Central memory CD4-positive, alpha-beta T cell (primary cell): Measurements from ENCODE around the gene SS18L1.

Experiments used
- DNase-seq: peaks from one replicate; pipeline ENCODE4 v3.0.0; 2022

The SS18L1 gene

GRCh38 chr20:62215991-62216635, 72.5 kb downstream of the SS18L1 start:
- DNase-seq = no peak

DNA sequence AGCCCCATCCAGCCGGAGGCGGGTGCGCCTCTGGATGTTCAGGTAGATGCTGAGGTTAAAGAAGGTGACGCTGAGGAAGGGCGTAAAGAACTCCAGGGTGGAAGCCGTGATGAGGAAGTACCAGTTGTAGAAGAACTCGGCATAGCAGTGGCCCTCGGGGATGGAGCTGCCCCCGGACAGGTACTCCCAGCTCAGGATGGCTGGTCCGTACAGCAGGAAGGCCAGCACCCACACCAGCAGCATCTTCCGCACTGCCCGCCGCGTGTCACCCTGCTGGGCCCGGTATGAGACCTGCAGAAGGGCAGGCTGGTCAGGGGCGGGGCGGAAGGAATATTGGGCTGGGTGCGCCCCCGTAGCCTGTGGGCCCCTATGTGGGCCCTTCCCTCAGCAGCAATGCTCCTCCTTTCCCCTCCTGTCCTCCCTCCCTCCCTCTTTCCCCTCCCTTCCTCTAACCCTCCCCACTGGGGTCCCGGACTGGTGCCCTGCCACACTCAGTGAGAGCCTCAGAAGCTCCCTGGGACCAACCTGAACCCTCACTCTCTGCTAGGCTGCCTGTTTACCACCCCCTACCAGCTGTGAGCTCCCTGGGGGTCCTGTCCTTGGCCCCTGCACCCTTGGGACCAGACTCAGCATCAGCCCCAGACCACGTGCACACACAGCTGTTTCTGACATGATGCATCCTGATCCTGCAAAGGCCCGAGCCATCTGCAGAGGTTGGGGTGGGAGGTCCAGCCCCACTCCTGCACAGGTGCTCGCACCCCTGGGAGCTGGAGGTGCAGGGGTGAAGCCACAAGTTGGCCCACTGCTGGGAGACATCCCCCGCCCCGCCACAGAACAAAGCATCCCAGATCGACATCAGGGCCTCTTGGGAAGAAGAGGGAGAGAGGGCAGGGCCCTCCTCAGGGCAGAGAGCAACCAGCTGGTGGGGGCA, 73.3 kb downstream of the SS18L1 start:
- no peak for DNase-seq

- no peak for DNase-seq
These were observed 74.6 kb downstream of the SS18L1 start for GRCh38 chr20:62217913-62218773.

DNA sequence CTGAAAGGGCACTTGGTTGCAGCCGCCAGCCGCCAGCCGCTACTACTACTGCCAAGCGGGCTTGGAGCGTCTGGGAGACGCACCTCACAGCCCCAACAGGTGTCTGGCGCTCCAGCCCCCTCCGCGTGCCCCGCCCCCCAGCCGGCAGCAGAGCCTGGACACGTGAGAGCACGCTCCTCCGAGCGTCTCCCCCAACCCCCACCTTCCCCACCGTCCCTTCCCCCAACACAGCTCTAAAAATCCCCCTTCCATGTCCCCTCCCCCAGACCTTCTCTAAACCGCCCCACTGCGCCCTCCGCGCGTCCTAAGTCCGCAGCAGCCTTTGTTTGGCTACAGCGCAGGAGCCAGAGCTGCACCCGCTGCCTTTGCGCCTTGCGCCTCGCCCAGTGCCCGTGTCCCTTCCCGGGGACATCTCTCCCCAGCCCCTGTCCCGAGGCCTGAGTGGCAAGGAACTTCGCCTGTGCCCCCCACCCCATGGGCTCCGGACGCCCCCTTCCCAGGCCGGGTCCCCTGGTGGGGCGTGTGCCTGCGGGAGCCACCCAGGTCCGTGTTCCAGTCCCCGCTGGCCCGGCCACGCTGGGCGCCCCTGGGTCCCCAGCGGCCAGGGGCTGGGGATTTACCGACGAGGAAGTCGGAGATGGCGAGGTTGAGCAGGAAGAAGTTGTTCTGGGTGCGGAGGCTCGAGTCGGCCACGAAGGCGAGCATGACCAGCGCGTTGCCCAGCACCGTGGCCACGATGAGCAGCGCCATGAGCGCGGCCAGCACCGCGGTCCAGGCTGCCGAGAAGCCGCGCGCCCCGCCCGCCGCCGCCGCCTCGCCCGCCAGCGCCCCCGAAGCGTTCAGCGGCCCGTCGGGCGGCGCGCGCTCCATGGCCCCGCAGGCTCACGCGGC, 75.8 kb downstream of the SS18L1 start:
- DNase-seq = no peak

DNA sequence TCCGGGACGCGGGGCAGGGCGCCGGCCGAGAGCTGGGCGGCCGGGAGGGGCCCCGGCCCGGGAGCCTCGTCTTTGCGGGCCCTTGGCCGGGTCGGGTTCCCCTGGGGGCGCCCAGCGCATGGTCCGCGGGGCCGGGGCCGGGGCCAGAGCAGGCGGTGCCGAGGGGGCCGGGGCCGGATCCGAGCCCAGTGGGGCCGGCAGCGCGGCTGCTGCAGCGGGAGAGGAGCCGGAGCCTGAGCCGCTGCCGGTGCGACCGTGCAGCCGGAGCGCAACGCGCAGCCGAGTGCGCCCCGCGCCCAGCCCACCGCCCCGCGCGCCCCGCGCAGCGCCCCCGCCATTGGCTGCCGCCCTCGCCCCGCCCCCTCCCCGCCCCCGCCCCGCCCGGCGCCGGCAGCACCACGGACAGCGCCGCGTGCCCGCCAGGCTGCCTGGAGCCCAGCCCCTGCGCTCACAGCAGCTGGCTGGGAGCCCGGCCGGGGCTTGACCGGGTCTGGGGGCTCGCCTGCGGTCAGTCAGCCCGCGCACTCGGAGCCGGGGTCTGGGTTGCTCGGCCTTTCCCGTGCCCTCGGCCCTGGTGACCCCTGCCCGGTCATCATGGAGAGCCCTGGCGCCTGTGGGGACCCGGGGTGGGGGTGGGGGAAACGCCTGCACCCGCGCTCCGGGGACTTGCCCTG, 76.6 kb downstream of the SS18L1 start, which contains the start of gene HRH3:
Gene HRH3, minus strand, starts transcription at position 287 of the 674 bp plus-strand sequence. CDS start 308 bp downstream, outside the sequence.
- DNase-seq = peak; percentile 31

GRCh38 chr20:62220666-62221568, 77.3 kb downstream of the SS18L1 start:
- no peak for DNase-seq

DNA sequence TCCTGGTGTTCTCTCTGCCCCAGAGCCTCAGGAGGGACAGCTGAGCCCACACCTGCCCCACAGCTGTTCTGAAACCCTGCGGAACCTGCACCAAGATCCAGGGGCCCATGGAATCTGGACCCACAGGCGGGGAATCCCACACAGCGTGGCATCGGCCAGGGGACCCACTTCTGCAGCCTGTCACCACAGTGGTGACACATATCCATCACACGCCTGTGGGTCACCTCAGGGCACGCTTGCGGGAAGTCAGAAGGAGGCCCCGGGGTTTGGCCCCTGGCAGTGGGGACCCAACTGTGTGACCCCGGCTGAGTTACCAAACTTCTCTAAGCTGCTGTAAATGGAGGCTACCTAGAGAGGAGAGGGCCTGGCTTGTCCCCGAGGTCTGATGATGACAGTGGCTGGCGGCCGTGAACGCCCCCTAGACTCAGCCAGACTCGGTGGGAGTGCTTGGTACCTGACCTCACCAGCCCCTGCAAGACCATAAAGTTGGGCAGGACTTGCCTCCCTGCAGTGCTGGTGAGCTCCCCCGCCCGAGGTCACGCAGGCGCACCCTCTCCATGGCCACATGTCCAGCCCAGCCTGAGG, 78.8 kb downstream of the SS18L1 start:
- DNase-seq = no peak

DNA sequence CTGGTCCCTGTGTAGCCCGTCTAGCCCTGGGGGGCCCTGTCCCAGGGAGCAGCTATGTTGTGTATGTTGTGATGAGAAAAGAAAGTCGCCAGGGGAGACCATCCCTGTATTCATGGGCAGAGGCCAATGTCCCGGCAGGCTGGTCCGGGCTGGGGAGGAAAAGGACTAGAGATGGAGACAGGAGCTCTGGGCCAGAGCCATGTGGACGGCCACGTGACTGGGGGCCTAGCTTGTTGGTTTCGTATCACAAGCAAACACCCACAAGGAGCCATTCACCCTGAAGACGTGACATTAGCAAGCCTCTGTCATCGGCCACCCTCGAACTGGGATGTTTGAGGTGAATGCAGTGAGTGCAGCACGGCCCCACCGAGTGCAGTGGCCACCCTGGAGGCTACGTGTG, 79.4 kb downstream of the SS18L1 start:
- DNase-seq = no peak

GRCh38 chr20:62223571-62223970, 80.0 kb downstream of the SS18L1 start:
- no peak for DNase-seq

DNA sequence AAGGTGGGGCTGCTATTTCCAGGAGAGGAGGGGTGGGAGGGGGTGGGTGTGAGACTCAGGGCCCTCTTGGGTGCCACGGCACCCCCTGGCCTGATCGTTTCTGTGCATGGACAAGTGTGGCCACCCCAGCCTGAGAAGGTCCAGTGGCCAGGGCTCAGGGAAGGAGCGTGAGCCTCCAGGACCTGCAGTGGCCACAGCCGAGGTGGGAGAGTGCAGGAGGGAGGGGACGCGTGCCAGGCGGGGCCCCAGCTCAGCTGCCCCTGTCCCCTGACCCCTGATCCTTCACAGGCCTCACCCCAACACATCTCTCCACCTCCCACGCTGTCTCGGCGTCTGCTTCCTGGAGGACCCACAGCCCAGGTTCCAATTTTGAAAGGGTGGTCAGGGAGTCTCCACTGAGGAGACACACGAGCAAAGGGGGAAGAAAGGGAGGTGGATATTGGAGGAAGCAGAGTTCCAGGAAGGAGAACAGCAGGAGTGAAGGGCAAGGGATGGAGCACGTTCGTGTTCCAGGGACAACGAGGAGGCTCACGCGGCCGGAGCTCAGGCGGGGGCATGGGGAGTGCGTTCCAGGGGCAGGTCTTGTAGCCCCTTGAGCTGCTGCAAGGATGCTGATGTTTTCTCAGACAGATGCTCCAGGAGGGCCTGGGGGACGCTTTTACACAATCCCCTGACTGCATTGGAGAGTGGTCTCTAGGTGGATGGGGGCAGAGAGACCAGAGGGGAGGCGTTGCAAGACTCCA, 80.7 kb downstream of the SS18L1 start:
- no peak for DNase-seq

DNA sequence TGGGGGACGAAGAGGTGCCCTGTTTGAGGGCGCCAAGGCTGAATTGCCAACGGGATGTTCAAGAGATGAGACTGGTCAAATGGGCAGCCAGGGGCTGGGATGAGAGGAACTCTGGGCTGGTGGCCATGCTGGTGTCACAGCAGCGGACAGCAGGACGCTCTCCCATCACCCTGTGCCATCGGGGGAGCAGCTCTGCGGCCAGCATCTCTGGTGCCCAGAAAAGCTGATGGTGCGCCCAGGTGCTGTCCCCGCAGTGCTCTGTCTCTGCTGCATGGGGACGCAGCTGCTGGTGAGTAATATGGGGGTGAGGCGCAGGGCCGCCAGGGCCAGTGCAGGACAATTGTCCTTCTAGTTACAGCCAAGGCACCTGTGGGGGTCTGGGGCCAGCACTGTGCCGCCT, 81.5 kb downstream of the SS18L1 start:
- DNase-seq = no peak

- DNase-seq = no peak
These were observed 82.5 kb downstream of the SS18L1 start for GRCh38 chr20:62225820-62226635.

GRCh38 chr20:62226707-62227590, 83.4 kb downstream of the SS18L1 start:
- no peak for DNase-seq

- DNase-seq = no peak
These were observed 84.0 kb downstream of the SS18L1 start for GRCh38 chr20:62227591-62227976.

- DNase-seq = no peak
These were observed 84.7 kb downstream of the SS18L1 start for GRCh38 chr20:62227977-62228958.

DNA sequence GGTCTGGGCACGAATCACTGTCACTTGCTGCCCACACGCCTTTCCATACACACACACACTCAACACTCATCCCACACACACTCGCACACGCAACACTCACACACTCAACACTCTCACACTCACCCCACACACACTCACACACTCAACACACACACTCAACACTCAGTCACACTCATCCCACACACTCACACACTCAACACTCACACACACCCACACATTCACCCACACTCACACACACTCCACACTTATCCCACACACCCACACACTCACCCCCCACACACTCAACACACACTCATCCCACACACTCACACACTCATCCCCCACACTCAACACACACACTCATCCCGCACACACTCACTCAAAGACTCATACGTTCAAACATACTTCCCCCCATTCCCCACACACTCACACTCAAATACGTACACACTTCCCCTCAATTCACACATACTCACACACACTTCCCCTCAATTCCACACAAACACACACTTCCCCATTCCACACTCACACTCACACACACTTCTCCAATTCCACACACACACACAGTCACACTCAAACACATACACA, 85.5 kb downstream of the SS18L1 start:
- no peak for DNase-seq
